Measurements from ENCODE around the gene LKAAEAR1. TPM values are rescaled to one million over a fixed set of nuclear protein-coding genes. Genes with fewer than 3 reads are reported as not detected.

LKAAEAR1 gene
- total and polyA plus RNA-seq, 2 of the 4 experiments (the other 2 are of a cell fraction), result 0.21 TPM; not detected in 1

GRCh38 chr20:64044484-64045247, 39.5 kb downstream of the LKAAEAR1 start:
- Histone ChIP-seq H2AFZ (replicated peaks; ENCODE audit: low read length, poor library complexity) (peak overlapping the region; percentile 40), H2AK9ac (replicated peaks; ENCODE audit: low read depth, low read length, poor library complexity) (peak overlapping the region; percentile 57), H3K4me3 (ENCODE audit: insufficient read depth, low read depth, low read length) (no peak overlapping the region), H3K9me3 (ENCODE audit: control insufficient read depth, insufficient read depth, low read length) (no peaks in the 10 kb centered on the region), H3K27ac (ENCODE audit: insufficient read depth, low read length) (no peak overlapping the region), H3K27me3 (ENCODE audit: control insufficient read depth, insufficient read depth, low read length) (peaks cover 68% of the 10 kb centered on the region), H3K4me2 (ENCODE audit: low read depth, low read length) (no peak overlapping the region), H2BK20ac (ENCODE audit: low read depth, low read length) (no peak overlapping the region), H2BK15ac (ENCODE audit: low read depth, low read length) (no peak overlapping the region), H2BK120ac (ENCODE audit: low read depth, low read length) (no peak overlapping the region), H3K79me1 (ENCODE audit: low read depth in 1 of 2, low read length in 2 of 2) (no peaks in the 10 kb centered on the region), H3K56ac (ENCODE audit: extremely low read depth, insufficient read depth, low read length) (no peak overlapping the region), H2BK5ac (ENCODE audit: low read depth, low read length, poor library complexity, severe bottlenecking) (no peak overlapping the region), H4K5ac (ENCODE audit: low read depth, low read length) (no peak overlapping the region), H3K9me1 (ENCODE audit: insufficient read depth, low read length) (no peaks in the 10 kb centered on the region), H4K91ac (ENCODE audit: insufficient read depth, low read depth, low read length) (no peak overlapping the region), H3K4ac (ENCODE audit: low read depth, low read length) (no peak overlapping the region), H3K36me3 (ENCODE audit: control insufficient read depth, insufficient read depth, low read length) (no peaks in the 10 kb centered on the region), H4K20me1 (ENCODE audit: insufficient read depth, low read length) (no peaks in the 10 kb centered on the region; the same call in 1 of the 2 replicates), H3K4me1 (ENCODE audit: control insufficient read depth, insufficient read depth, low read length) (peaks cover 2% of the 10 kb centered on the region; the same call in 1 of the 2 replicates), H3K14ac (replicated peaks; ENCODE audit: low read depth, low read length) (no peak overlapping the region), H3K23ac (ENCODE audit: low read depth, low read length) (no peak overlapping the region), H2AK5ac (ENCODE audit: low read depth, low read length) (no peak overlapping the region), H4K8ac (ENCODE audit: low read depth in 2 of 2, low read length in 2 of 2) (no peak overlapping the region), H3K18ac (ENCODE audit: low read depth, low read length) (no peak overlapping the region), H3K9ac (ENCODE audit: low read depth, low read length) (no peak overlapping the region)
- dilution Hi-C loops (cut with HindIII; ENCODE audit: low sequenced_read_pairs, unreplicated experiment) (no loop called here), intact Hi-C loops (cut with micrococcal nuclease) (no loop called here), in situ Hi-C loops (cut with MboI; ENCODE audit: low sequenced_read_pairs) (no loop called here)
- ATAC-seq (ENCODE audit: low read depth) (peak; percentile 77), DNase-seq (peak; percentile 37)
- WGBS, 2 experiments (ENCODE audit: extremely low coverage in 2 of 2, insufficient read length in 1 of 2), result 75% methylated on average over 5 of the region's 14 CpGs; no CpG with 5 or more reads in 1 of the 2 experiments
- no TSS peak for BruUV-seq (replicated peaks)
- ChIA-PET CTCF (no interaction called here), POLR2A (ENCODE audit: unreplicated experiment) (no interaction called here)
- TF ChIP-seq CHD1 (IDR thresholded peaks at IDR 0.05; ENCODE audit: low read depth, low read length), result no peak
- peak; percentile 55 for TF ChIP-seq MAFK (IDR thresholded peaks at IDR 0.05; ENCODE audit: low read depth, low read length)
